SK-N-SH treated with all-trans-retinoic acid at 6 μM for 48 hours (cell line): ENCODE measurements around the gene FOXP4.

ENCODE experiments used
- ATAC-seq: fragments of 200-7000 bp; cut with Tn5 transposase; 3 replicates; pipeline ENCODE4 v1.9.1; 2020; ENCODE audit warnings: mild to moderate bottlenecking, moderate library complexity
- ARNTL ChIP-seq: fragments of 450-650 bp; formaldehyde crosslinking; IDR thresholded peaks from 2 replicates; pipeline ENCODE4 v1.5.0; 2020; ENCODE audit warnings: low read depth, mild to moderate bottlenecking, moderate library complexity, borderline replicate concordance
- BACH2 ChIP-seq: fragments of 250-450 bp; sonication (Bioruptor Pico); IDR thresholded peaks from 2 replicates; pipeline ENCODE4 v1.9.0; 2021; ENCODE audit warnings: mild to moderate bottlenecking, borderline replicate concordance
- CSDC2 ChIP-seq: fragments of 250-450 bp; sonication (Bioruptor Pico); IDR thresholded peaks from 2 replicates; pipeline ENCODE4 v1.5.0; 2020; ENCODE audit warnings: mild to moderate bottlenecking, moderate library complexity
- ESRRG ChIP-seq: fragments of 250-450 bp; sonication (Bioruptor Pico); IDR thresholded peaks from 2 replicates; pipeline ENCODE4 v1.6.1; 2021; ENCODE audit warnings: mild to moderate bottlenecking
- GLIS3 ChIP-seq: fragments of 250-450 bp; sonication (Bioruptor Pico); IDR thresholded peaks from 2 replicates; pipeline ENCODE4 v1.5.0; 2020; ENCODE audit warnings: mild to moderate bottlenecking, moderate library complexity
- ISL1 ChIP-seq: fragments of 250-450 bp; sonication (Bioruptor Pico); IDR thresholded peaks from 2 replicates; pipeline ENCODE4 v2.1.2; 2022; ENCODE audit warnings: mild to moderate bottlenecking, moderate library complexity
- OSR1 ChIP-seq: fragments of 250-450 bp; sonication (Bioruptor Pico); IDR thresholded peaks from 2 replicates; pipeline ENCODE4 v1.8.0; 2022; ENCODE audit warnings: moderate library complexity, mild to moderate bottlenecking, inconsistent platforms
- PPARA ChIP-seq: fragments of 250-450 bp; sonication (Bioruptor Pico); IDR thresholded peaks from 2 replicates; pipeline ENCODE4 v1.5.0; 2020; ENCODE audit warnings: mild to moderate bottlenecking, borderline replicate concordance
- RARB ChIP-seq: fragments of 250-450 bp; sonication (Bioruptor Pico); IDR thresholded peaks from 2 replicates; pipeline ENCODE4 v1.8.0; 2021; ENCODE audit warnings: mild to moderate bottlenecking, moderate library complexity
- SNAI2 ChIP-seq: fragments of 250-450 bp; sonication (Bioruptor Pico); IDR thresholded peaks from 2 replicates; pipeline ENCODE4 v1.5.0; 2020; ENCODE audit warnings: mild to moderate bottlenecking, moderate library complexity
- TCF4 ChIP-seq: fragments of 250-450 bp; sonication (Bioruptor Pico); IDR thresholded peaks from 2 replicates; pipeline ENCODE4 v1.8.0; 2021; ENCODE audit warnings: mild to moderate bottlenecking, moderate library complexity, borderline replicate concordance
- TOX ChIP-seq: fragments of 250-450 bp; sonication (Bioruptor Pico); IDR thresholded peaks from 2 replicates; pipeline ENCODE4 v1.8.0; 2021; ENCODE audit warnings: mild to moderate bottlenecking, moderate library complexity, borderline replicate concordance
- ZC3H10 ChIP-seq: fragments of 250-450 bp; sonication (Bioruptor Pico); IDR thresholded peaks from 2 replicates; pipeline ENCODE4 v1.5.1; 2021; ENCODE audit warnings: mild to moderate bottlenecking, moderate library complexity
- ZFP3 ChIP-seq: fragments of 250-450 bp; sonication (Bioruptor Pico); IDR thresholded peaks from 2 replicates; pipeline ENCODE4 v1.5.0; 2020; ENCODE audit warnings: mild to moderate bottlenecking, moderate library complexity
- ZFP30 ChIP-seq: fragments of 450-650 bp; formaldehyde crosslinking; IDR thresholded peaks from 2 replicates; pipeline ENCODE4 v1.5.0; 2022; ENCODE audit warnings: mild to moderate bottlenecking, moderate library complexity
- ZNF8 ChIP-seq: fragments of 450-650 bp; formaldehyde crosslinking; IDR thresholded peaks from 2 replicates; pipeline ENCODE4 v1.5.0; 2020; ENCODE audit warnings: mild to moderate bottlenecking, moderate library complexity
- TF ChIP-seq, protein P1 (sequence below): fragments of 250-450 bp; sonication (Bioruptor Pico); IDR thresholded peaks from 2 replicates; pipeline ENCODE4 v1.8.0; 2021; ENCODE audit warnings: low read depth, mild to moderate bottlenecking, moderate library complexity, borderline replicate concordance
- TF ChIP-seq, protein P2 (sequence below): fragments of 250-450 bp; sonication (Bioruptor Pico); IDR thresholded peaks from 2 replicates; pipeline ENCODE4 v1.5.0; 2020; ENCODE audit warnings: mild to moderate bottlenecking, moderate library complexity
- TF ChIP-seq, protein P3 (sequence below): fragments of 250-450 bp; sonication (Bioruptor Pico); IDR thresholded peaks from 2 replicates; pipeline ENCODE4 v1.8.0; 2020; ENCODE audit warnings: mild to moderate bottlenecking, moderate library complexity, borderline replicate concordance

FOXP4 gene

DNA sequence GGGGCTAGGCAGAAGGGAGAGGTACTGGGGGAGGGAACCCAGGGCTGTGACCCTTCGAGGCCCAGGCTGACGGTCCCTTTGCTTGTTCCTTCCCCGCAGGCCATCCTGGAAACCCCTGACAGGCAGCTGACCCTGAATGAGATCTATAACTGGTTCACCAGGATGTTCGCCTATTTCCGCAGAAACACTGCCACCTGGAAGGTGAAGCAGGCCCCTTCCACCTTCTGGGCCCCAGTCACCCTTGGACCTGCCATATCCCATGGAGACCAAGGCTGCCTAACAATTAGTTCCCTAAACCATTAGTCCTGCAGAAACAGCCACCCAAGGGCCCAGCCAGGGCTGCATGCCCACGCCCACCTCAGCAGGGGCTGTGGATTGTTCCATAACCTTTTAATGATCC lies 44.9 kb downstream of the FOXP4 start (continued):
- TF ChIP-seq, protein P1, sequence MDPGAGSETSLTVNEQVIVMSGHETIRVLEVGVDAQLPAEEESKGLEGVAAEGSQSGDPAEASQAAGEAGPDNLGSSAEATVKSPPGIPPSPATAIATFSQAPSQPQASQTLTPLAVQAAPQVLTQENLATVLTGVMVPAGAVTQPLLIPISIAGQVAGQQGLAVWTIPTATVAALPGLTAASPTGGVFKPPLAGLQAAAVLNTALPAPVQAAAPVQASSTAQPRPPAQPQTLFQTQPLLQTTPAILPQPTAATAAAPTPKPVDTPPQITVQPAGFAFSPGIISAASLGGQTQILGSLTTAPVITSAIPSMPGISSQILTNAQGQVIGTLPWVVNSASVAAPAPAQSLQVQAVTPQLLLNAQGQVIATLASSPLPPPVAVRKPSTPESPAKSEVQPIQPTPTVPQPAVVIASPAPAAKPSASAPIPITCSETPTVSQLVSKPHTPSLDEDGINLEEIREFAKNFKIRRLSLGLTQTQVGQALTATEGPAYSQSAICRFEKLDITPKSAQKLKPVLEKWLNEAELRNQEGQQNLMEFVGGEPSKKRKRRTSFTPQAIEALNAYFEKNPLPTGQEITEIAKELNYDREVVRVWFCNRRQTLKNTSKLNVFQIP (CRISPR knock-in tag), result no peak
- TF ChIP-seq ZFP3 (CRISPR knock-in tag) (no peak), ZNF8 (CRISPR knock-in tag) (no peak)

DNA sequence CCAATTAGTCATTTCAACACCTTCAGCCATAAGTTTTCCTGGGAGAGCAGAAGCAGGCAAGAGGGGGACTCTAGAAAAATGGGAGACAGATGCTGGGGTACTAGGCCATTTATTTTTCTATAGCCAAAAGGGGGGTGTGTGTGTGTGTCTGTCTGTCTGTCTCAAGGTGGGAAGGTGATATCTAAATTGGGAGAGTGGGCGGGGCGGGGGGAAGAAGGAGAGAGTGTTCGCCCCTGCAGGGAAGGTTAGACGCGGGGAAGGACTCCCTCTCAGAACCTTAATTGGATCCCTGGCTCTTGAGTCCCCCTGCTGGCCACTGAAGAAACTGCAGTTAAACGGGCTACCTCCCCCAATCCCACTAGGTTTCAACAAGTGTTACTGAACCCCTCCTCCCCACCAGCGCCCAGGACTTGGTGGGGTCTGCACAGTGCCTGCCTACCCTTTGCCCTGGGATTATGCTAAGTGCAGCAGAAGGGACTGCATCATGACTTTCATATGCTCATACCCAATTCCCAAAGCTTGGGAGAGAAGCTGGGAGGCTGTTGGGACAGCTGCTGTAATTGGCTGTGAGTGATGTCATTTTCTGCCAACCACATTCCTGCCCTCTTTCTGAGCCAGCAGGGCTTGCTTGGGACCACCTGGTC lies 45.8 kb downstream of the FOXP4 start:
- TF ChIP-seq ISL1 (CRISPR knock-in tag) (no peak), SNAI2 (CRISPR knock-in tag) (no peak), RARB (no peak), ESRRG (CRISPR knock-in tag) (no peak), ZFP30 (no peak), ARNTL (CRISPR knock-in tag) (no peak), CSDC2 (CRISPR knock-in tag) (no peak), GLIS3 (CRISPR knock-in tag) (no peak), ZNF8 (CRISPR knock-in tag) (no peak), OSR1 (CRISPR knock-in tag) (no peak), TCF4 (CRISPR knock-in tag) (no peak), BACH2 (CRISPR knock-in tag) (no peak), PPARA (CRISPR knock-in tag) (no peak), TOX (CRISPR knock-in tag) (no peak), ZC3H10 (no peak)
- TF ChIP-seq, protein P1 (CRISPR knock-in tag), result no peak
- TF ChIP-seq, protein P2, sequence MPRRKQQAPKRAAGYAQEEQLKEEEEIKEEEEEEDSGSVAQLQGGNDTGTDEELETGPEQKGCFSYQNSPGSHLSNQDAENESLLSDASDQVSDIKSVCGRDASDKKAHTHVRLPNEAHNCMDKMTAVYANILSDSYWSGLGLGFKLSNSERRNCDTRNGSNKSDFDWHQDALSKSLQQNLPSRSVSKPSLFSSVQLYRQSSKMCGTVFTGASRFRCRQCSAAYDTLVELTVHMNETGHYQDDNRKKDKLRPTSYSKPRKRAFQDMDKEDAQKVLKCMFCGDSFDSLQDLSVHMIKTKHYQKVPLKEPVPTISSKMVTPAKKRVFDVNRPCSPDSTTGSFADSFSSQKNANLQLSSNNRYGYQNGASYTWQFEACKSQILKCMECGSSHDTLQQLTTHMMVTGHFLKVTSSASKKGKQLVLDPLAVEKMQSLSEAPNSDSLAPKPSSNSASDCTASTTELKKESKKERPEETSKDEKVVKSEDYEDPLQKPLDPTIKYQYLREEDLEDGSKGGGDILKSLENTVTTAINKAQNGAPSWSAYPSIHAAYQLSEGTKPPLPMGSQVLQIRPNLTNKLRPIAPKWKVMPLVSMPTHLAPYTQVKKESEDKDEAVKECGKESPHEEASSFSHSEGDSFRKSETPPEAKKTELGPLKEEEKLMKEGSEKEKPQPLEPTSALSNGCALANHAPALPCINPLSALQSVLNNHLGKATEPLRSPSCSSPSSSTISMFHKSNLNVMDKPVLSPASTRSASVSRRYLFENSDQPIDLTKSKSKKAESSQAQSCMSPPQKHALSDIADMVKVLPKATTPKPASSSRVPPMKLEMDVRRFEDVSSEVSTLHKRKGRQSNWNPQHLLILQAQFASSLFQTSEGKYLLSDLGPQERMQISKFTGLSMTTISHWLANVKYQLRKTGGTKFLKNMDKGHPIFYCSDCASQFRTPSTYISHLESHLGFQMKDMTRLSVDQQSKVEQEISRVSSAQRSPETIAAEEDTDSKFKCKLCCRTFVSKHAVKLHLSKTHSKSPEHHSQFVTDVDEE (CRISPR knock-in tag), result no peak
- TF ChIP-seq, all 23 proteins: peak for 0
- ATAC-seq, result peak; percentile 85

DNA sequence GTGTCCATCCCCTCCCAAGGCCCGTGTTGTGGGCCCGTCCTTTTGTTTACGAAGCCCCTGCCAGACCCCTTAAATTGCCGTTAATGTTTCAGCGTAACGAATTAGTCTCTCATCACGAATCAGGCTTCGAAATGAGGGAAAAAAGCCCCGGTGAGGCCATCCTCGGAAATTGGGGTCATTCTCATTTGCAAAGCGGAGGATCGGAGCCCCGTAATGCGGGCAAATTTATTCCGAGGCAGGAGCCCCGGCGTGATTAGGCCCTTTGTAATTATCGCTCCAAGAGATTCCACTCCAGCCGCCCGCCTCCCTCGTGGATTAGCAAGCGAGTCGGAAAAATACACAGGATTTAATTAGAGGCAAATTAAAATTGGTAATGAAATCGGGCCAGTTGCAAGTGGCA lies 47.2 kb downstream of the FOXP4 start:
- TF ChIP-seq TCF4 (CRISPR knock-in tag) (no peak), CSDC2 (CRISPR knock-in tag) (no peak), PPARA (CRISPR knock-in tag) (no peak), ZC3H10 (no peak)
- TF ChIP-seq, protein P3, sequence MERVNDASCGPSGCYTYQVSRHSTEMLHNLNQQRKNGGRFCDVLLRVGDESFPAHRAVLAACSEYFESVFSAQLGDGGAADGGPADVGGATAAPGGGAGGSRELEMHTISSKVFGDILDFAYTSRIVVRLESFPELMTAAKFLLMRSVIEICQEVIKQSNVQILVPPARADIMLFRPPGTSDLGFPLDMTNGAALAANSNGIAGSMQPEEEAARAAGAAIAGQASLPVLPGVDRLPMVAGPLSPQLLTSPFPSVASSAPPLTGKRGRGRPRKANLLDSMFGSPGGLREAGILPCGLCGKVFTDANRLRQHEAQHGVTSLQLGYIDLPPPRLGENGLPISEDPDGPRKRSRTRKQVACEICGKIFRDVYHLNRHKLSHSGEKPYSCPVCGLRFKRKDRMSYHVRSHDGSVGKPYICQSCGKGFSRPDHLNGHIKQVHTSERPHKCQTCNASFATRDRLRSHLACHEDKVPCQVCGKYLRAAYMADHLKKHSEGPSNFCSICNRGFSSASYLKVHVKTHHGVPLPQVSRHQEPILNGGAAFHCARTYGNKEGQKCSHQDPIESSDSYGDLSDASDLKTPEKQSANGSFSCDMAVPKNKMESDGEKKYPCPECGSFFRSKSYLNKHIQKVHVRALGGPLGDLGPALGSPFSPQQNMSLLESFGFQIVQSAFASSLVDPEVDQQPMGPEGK (CRISPR knock-in tag), result no peak
- ATAC-seq, result no peak

DNA sequence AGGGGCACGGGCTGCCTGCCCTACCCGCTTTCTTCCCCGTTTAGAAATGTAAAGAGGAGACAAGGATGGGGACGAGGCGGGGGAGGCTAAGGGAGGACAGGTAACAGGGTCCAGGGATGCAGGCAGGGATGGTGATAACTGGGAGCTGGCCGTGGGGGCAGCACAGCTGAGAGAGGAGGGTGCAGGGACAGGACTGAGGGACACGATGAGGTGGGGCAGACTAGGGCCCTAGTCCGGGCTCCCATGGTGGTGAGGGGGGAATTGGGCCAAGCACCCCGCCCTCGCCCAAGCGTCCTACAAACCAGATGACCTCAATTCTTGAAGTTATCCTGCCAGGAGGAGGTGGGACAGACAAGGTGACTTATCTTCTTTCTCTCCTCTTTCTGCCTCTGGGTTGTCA lies 47.7 kb downstream of the FOXP4 start:
- TF ChIP-seq ZC3H10 (no peak), OSR1 (CRISPR knock-in tag) (no peak), ZFP30 (no peak), GLIS3 (CRISPR knock-in tag) (no peak), RARB (no peak), TCF4 (CRISPR knock-in tag) (no peak), CSDC2 (CRISPR knock-in tag) (no peak), ZNF8 (CRISPR knock-in tag) (no peak)
- TF ChIP-seq, protein P3 (CRISPR knock-in tag), result no peak
- ATAC-seq, result no peak
